ENCODE data around the gene CCDC187.

GRCh38 chr9:136280535-136281315 is 23.2 kb downstream of the CCDC187 start:
- no peak for TF ChIP-seq CTCF (IDR thresholded peaks at IDR 0.05)
- no peak for TF ChIP-seq POLR2A (IDR thresholded peaks at IDR 0.05)
- TF ChIP-seq EP300 (IDR thresholded peaks at IDR 0.05; ENCODE audit: low read depth), result no peak
- TF ChIP-seq POLR2AphosphoS5 (IDR thresholded peaks at IDR 0.05), result no peak

Data from transverse colon (tissue), 4 donors.